Measurements from ENCODE around the gene NADK2.
A peak's percentile ranks its signal among the peaks of the same experiment; 100 is the strongest.

The NADK2 gene

DNA sequence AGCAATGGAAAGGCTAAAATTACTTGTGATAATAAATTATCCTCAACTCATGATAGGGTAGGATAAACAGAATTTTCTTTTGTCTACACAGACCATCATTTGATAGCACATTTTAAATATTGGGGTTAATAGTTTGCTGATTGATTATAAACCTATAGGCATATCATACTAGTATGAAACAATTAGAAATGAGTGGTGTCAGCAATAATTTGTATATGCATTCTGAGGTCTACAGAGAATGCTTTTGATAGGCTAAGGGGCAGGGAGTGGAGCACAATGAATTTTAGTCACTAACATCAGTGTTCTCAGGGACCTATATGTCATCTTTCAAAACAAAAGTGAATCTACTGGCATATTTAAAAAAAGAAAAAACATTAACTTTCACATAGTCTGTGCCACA lies 27.8 kb upstream of the NADK2 start:
- DNase-seq: no peak
- TF ChIP-seq POLR2A (IDR thresholded peaks at IDR 0.05; ENCODE audit: low read length): no peak
- TF ChIP-seq GATA1 (IDR thresholded peaks at IDR 0.05; ENCODE audit: low read depth, low read length): no peak

DNA sequence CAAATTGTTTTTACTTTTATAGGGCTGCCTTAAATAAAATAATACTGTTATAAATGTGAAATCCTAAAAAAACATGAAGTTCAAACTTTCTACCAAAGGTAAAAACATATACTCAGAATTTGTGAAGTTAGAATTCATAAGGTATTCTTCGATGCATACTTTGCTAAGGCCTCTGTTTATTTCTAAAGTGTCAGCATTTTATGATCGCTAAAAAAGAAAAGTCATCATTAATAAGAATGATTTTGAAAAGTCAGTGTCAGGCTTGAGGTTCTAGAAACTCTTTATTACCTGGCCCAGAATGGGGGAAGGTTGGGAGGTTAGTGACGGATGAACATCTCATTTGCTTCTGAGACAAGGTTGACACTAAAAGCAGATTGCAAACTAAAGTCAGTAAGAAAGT lies 26.2 kb upstream of the NADK2 start:
- TF ChIP-seq POLR2A (IDR thresholded peaks at IDR 0.05; ENCODE audit: low read length): no peak
- TF ChIP-seq GATA1 (IDR thresholded peaks at IDR 0.05; ENCODE audit: low read depth, low read length): no peak

DNA sequence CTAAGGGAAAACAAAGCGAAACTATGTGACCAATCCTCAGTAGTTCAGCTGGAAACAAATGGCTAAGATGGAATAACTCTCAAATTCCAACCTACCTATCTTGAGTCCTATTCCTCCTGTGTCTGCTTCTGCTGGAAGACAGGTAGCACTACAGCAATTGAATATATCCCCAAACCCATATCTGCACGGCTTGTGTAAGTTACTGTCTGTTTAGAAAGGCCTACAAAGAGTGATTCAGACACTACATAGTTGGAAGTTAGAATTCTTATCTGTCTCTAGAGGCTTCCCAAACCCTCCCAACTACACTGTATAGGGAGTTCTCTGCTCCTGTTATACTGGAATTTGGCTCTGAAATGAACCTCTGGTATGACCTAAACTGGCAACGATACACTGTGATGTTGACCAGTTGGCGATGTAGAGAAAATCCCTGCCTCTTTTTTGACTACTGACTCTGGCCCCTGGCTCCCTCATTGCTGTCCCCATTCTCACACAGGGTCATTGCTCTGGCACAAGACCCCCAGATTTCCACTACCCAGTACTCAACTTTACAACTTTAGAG lies 22.6 kb upstream of the NADK2 start:
- no peak for TF ChIP-seq GATA1 (IDR thresholded peaks at IDR 0.05; ENCODE audit: low read depth, low read length)
- no peak for TF ChIP-seq POLR2A (IDR thresholded peaks at IDR 0.05; ENCODE audit: low read length)
- no peak for DNase-seq

More for the DNA sequence above, 26.2 kb upstream of the NADK2 start:
- no peak for DNase-seq

DNA sequence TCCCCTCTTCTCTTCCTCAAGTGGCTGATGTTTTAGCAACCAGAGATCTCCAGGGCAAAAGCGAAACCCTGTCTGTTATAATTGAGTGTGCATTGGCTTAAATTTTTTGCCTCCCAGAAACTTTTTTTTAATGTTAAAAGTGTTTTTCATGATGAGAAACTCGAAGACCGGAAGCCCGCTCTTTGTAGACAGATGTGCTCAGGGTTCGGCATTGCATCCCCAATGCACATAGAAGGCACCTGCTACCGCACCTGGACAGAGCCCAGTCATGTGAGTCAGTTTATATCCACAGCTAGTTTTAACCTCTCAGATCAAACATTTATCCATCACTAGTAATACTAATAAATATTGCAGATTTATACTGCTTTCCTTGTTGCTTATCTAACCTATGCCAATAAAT lies 19.5 kb upstream of the NADK2 start:
- TF ChIP-seq GATA1 (IDR thresholded peaks at IDR 0.05; ENCODE audit: low read depth, low read length) (no peak), POLR2A (IDR thresholded peaks at IDR 0.05; ENCODE audit: low read length) (no peak)
- DNase-seq: no peak

DNA sequence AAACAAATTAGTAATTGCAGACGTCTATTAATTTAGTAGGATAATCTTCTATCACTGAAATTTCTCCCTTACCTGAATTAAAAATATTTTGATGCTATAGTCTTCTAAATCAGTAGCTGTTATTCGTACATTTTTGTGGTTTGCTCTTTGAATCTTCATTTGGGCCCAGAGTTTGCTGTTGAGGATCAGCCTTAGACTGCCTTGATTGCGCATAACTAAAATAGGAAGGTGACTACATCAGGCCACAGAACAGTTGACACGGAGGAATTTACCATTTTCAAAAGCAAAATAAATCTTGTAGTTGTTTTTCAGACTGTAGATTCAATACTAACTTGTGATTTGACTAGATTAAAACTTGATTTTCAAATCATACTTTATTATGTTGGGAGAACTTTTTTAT lies 11.8 kb upstream of the NADK2 start:
- DNase-seq: no peak
- TF ChIP-seq GATA1 (IDR thresholded peaks at IDR 0.05; ENCODE audit: low read depth, low read length): no peak
- TF ChIP-seq POLR2A (IDR thresholded peaks at IDR 0.05; ENCODE audit: low read length): no peak

DNA sequence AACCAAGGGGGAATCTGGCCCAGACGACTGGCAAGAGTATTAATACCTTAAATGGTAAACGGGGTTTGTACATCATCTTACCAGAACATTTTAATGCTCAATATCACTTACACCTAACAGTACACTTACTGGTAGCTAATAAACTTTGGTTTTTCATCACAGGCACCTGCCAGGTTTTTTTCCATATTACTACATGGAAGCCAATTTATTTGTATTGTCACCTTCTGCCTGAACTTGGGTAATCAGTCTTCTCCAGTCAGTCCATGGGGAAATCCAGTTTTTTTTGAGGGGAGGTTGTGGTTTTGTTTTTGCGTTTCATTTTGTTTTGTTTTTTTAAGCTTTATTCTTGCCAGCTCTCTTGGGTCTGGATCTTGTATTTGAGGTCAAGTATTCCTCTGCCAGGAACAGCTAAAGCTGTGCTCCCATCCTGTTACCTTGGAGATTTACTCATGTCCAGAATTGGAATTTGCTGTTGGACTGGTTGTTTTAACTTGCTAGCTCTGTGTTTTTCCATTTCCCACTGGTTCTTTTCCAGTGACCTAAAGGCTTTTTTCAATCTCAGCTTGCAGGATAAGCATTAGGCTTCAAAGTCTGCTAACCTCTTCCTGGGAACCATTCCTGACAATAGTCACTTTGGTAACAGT lies 11.1 kb upstream of the NADK2 start:
- no peak for DNase-seq
- TF ChIP-seq GATA1 (IDR thresholded peaks at IDR 0.05; ENCODE audit: low read depth, low read length): no peak
- TF ChIP-seq POLR2A (IDR thresholded peaks at IDR 0.05; ENCODE audit: low read length): no peak

DNA sequence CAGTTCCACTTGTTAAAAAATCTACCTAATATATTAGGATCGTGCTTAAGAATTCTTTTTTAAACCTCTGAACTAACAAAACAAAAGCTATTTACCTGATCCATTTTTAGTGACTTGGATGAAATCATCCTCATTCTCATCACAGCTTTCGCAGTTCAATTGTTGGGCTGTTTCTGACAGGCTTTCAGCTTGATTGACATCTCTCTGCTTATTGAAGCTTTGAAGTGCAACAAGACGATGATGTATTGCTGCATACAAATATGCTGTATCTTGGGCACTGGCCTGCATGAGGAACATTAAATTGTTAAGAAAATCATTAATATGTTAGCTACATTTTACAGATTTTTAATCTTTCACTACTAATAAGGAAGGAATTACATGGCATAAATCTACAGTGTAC lies 9.5 kb upstream of the NADK2 start:
- no peak for DNase-seq
- TF ChIP-seq GATA1 (IDR thresholded peaks at IDR 0.05; ENCODE audit: low read depth, low read length) (no peak), POLR2A (IDR thresholded peaks at IDR 0.05; ENCODE audit: low read length) (no peak)

DNA sequence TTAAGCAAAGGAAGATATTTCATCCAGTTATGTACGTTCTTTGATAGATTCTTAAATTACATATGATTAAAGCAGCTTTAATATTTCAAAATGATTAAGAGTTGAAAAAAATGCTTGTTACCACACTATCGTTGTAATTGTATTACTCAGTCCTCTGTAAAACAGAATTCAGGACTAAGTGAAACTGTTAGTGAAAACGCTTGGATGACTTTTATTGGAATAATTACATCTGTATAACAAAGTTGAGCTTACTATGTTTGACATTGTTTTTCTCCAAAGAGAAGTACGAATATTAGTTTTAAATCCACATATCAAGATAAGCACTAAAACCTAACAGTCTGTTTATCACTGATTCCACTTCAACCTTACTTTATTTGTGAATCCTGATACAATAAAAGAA lies 8.7 kb upstream of the NADK2 start:
- DNase-seq: no peak
- TF ChIP-seq POLR2A (IDR thresholded peaks at IDR 0.05; ENCODE audit: low read length): no peak
- TF ChIP-seq GATA1 (IDR thresholded peaks at IDR 0.05; ENCODE audit: low read depth, low read length): no peak

DNA sequence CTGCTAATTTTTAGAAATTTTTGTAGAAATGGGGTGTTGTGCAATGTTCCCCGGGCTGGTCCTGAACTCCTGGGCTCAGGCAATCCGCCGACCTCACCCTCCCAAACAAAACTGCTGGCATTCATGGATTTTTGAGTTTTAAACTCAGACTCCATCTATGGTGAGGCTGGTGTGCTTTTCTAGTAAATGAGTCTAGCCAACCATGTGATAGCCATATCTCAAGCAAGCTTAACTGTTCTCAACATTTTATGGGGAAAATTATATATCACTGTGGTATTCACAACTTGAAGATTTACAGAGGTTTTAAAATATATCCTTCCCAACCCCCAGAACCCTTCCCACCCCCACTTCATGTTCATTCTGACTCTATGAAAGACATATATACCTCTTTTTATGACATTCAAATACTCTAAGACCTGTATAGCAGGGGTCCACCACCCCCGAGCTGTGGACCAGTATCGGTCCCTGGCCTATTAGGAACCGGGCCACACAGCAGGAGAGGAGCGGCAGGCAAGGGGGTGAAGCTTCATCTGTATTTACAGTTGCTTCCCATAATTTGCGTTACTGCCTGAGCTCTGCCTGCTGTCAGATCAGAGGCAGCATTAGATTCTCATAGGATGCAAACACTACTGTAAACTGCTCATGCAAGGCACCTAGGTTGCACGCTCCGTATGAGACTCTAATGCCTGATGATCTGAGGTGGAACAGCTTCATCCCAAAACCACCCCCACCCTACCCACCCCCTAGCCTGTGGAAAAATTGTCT lies 4.5 kb upstream of the NADK2 start:
- DNase-seq: no peak

DNA sequence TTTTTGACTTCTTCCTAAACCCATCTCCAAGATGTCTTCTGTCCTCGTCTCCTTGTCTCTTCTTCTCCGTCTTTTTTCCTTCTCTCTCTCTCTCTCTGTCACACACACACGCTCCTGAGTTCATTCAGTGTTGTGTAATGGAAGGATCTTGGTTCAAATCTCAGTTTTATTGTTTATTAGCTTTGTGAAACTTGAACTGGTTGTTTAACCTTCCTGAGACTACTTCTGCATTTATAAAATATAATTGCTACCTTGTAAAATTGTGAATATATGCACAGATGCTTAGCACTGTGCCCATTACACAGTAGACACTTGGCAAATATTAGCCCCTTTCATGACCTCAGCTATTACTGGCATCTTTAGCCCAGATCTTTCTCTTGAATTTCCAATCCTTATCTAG lies 2.4 kb upstream of the NADK2 start:
- DNase-seq: no peak
- TF ChIP-seq POLR2A (IDR thresholded peaks at IDR 0.05; ENCODE audit: low read length): no peak
- no peak for TF ChIP-seq GATA1 (IDR thresholded peaks at IDR 0.05; ENCODE audit: low read depth, low read length)

More for the DNA sequence above, 4.5 kb upstream of the NADK2 start:
- no peak for TF ChIP-seq POLR2A (IDR thresholded peaks at IDR 0.05; ENCODE audit: low read length)
- TF ChIP-seq GATA1 (IDR thresholded peaks at IDR 0.05; ENCODE audit: low read depth, low read length): no peak

DNA sequence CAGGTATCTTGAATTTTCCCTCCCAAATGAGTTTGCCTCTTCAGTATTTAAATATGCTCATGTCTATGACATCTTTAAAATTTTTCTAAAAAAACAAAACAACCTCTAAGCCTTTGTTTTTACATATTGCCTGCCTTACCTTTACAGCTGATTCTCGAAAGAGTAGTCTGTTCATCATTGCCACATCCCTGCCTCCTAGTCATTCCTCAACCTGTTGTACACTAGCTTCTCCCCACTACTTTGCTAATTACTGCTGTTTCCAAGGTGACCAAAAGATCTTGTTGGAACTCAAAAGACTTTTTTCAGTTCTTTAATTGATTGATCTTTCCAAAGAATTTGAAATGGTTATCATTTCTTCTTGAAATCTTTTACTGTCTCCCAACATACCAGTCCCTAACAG lies 1.9 kb upstream of the NADK2 start:
- DNase-seq: no peak
- no peak for TF ChIP-seq GATA1 (IDR thresholded peaks at IDR 0.05; ENCODE audit: low read depth, low read length)
- TF ChIP-seq POLR2A (IDR thresholded peaks at IDR 0.05; ENCODE audit: low read length): no peak

DNA sequence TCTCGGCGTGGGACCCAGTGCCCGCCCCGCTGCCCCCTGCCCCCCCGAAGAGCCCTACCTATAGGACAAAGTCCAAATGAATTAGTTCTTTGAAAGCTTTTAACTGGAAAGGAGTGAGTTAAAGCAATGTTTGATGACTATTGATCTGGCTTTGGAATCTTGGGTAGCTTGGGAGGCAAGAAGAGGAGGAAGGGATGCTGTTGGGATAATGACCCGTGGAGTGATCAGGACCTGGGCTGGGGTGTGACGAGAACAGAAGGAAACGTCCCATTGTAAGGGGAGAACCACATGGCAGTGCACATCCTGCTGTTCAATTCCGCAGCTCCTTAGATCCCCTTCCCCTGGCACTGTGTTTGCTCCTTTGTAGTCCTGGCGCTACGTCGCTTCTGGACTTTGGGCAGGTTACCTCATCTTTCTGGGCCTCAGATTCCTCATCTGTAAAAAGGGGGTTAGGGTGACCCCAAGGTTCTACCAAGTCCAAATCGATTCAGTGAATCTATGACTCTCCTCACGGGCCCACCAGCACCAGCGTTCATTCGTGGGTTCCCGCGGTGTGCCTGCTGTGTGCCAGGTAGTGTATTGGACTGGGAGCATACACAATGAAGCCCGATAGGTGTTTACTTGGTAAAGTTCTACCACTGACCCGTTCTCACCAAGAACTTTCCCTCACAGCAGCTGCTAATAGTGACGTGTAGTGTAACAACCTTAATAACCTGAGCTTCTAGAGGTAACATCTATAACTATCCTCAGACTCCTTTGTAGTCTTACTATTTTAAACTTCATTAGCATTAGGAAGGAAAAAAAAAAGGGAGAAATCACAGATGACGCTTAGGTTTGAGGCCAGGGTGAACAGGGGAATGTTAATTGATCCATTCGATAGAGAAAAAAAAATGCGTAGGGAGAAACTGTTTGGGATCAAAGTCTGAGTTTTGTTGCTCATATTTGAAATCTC lies 1.1 kb upstream of the NADK2 start:
- peak; percentile 20 to 29 for DNase-seq
- TF ChIP-seq GATA1 (IDR thresholded peaks at IDR 0.05; ENCODE audit: low read depth, low read length): no peak
- no peak for TF ChIP-seq POLR2A (IDR thresholded peaks at IDR 0.05; ENCODE audit: low read length)

DNA sequence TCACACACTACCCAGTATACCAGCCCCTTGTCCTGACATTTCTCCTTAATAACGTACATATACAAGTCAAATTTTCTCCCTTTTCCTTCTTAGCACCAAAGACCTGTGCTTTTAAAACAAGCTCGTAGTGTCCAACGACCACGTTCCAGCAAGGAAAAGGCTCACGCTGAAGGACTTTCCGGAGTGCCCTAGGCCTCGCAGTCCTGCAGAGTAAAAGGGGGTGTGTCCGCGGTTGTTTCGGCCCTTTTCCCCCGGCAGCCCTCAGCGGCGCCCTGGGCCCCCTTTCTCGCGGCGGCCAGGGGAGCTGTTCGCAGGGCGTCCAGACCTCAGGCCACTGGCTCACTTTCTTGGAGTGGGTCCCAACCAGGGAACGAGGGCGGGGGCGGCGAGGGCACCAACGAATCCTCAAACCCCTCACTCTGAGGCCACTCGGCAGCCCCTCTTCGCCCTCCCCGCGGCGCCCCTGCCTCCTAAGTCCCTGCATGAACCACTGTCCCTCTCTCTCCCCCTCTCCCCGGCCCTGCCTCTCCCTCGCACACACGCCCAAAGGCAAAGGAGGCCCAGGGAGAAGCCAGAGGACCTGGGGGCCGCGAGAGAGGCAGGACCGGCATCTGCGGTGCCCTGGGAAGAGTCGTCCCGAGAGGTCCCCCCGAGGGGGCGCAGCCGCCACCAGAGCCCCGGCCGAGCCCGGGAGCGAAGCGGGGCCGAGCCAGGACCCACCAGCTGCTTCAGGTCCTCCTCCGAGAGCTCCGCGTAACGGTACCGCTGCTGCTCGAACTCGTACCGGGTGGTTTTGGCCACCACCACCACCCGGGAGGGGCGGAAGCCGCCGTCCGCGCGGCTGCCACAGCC lies 720 bp downstream of the NADK2 start:
- peak; percentile 83 to 87 for DNase-seq
- TF ChIP-seq GATA1 (IDR thresholded peaks at IDR 0.05; ENCODE audit: low read depth, low read length) (no peak), POLR2A (IDR thresholded peaks at IDR 0.05; ENCODE audit: low read length) (no peak)
